GM19351 (cell line): ENCODE results near the gene HERC2.

ENCODE experiments used
- ATAC-seq: cut with Tn5 transposase; IDR thresholded peaks from one replicate; pipeline ENCODE4 v1.9.1; 2021; ENCODE audit warnings: mild to moderate bottlenecking, moderate library complexity; ENCODE audit not compliant: unreplicated experiment

The HERC2 gene

DNA sequence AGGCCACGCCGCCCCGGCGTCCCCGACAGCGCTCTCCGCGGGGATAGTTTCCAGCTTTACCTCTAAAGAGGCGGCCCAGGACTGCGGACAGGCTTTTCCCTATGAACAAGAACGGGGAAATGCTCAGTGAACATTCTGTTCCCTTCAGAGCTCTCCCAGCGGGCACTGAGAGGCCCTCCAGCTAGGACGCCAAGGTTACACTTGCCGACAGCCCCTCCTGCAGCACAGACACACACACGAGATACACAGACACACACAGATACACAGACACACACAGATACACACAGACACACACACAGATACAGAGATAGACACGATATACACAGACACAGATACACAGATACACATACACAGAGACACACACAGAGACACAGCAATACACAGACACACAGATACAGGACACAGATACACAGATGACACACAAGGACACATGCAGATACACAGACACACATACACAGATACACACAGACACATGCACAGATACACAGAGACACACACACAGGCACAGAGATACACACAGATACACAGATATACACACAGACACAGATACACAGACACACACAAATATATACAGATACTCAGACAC is 222.3 kb downstream of the HERC2 start:
- no peak for ATAC-seq

DNA sequence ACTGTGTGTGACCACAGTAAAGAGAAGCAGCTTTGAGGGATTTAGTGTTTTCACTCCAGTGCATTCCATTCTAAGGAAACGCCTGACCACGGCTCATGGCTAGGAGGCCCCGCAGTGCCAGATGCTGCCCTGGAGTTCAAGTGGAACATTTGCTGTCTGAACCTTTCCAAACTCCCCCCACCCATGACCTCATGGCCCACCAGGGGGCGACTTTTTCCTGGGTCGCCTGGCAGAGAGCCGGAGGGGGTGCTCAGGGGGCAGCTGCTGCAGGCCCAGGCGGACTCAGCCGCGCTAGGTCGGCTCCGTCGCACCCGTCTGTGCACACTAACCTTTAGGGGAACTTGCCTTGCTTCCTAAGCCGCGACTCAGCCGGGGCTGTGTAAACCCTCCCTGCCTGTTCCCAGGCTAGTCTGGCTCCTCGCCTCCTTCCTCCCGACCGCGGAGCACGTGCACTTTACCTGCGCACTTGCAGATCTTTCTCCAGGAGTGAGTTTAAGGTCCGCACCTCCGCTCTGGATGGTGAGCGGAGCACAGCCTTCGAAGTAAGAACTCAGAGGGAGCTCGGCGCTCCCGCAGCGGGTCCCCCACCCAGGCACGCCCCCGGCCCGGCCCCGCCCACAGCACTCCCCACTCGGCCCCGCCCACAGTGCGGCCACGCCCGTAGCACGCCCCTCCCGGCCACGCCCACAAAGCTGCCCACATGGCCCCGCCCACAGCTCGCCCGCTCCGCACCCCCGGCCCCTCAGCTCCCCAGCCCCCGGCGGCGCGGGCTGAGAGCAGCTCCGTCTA is 223.0 kb downstream of the HERC2 start, which contains the start of gene OCA2:
Gene OCA2, minus strand, starts transcription at position 550 of the 789 bp plus-strand sequence. CDS start 17,441 bp downstream, outside the sequence.
- no peak for ATAC-seq

DNA sequence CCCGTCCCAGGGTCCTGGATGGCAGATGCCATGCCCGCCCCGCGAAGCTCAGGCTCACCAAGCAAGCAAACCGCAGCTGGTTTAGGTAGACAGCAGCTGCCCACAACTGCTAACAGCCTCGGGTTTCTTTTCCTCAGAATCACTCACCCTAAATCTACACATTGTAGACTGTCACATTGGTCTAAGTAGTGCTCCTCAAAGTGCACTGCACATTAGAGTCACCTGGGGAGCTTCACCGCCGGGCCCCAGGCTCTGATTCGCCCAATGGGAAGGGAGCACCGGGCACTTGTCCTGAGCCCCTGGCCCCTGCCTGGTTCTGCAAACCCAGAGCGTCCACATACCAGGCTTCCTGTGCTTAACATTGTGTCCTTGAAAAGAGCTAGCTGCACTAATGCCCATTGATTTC is 223.6 kb downstream of the HERC2 start:
- no peak for ATAC-seq

DNA sequence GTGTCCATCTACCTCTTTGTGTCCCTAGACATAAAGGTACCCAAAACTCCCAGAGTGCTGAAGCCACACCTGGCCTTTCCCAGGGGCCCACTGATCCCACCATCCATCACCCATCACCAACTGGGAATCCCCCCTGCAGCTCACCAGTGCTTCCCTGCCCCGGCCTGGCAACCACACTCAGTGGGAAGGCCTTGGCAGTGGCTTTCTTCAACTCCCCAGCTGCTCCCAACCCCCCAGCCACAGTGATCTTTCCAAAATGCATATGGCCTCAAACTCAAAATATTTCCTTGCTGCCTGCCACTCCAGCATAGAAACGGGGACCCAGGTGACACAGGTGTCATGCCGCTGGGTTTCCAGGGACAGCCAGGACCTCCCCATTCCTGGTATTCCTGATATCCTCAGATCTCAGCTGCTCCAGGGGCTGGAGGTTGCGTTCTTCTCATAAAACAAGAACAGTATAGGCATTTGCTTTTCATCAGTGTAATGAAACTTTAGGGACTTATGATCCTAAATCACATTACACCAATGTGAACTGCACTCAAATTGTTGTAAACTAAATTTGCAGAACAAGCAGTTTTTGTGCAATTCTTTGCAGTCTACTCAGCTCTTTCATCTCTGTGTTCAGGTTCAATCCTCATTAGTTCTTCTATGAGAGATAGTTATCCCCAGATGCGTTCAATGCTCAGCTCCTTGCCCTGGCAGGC is 224.2 kb downstream of the HERC2 start:
- no peak for ATAC-seq

DNA sequence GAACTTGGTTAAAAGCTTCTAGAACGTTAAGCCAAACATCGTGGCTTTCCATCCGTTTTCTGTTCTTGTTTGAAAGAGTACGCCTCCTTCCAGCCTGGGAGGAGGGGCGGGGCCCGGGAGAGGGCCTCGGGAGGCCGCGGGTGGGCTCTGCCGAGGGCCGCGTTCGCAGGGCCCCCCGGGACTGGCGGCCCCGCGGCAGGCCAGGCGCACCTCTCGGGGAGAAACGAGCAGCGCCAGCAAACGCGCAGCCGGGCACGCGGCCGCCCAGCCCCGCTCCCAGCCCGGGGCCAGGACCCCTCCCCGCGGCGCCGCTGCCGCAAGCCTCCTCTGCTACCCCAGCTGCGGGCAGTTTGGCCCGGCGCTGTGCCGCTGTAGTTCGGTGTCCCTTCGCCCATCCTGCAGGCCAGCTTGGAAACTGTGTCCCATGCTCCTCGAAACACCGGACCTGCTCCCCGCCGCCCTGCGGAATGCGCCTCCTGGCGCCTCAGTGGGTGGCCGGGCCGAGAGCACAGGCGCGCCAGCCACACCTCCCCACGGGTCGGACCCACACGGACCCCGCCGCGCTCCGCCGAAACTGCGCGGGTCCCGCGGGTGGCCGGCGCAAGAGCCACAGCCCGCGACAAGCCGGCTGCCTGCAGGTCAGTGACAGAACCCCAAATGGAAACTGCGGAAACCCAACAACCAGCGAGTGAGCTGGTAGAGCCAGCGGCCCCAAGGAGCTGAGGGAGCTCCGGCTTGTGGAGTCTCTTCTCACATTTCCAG is 225.1 kb downstream of the HERC2 start:
- ATAC-seq = no peak

DNA sequence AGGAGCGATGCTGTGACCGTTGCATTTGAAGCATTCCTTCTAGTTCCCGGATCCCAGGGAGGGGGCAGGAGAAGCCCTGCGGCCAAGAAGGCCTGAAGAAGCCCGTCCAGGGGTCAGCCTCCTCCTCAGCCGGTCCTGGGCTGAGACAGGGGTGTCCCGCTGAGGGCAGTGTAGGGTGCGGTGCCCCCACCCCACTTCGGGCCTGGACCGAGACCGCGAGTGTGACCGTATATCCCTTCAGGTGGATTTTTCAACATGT is 225.6 kb downstream of the HERC2 start:
- no peak for ATAC-seq

DNA sequence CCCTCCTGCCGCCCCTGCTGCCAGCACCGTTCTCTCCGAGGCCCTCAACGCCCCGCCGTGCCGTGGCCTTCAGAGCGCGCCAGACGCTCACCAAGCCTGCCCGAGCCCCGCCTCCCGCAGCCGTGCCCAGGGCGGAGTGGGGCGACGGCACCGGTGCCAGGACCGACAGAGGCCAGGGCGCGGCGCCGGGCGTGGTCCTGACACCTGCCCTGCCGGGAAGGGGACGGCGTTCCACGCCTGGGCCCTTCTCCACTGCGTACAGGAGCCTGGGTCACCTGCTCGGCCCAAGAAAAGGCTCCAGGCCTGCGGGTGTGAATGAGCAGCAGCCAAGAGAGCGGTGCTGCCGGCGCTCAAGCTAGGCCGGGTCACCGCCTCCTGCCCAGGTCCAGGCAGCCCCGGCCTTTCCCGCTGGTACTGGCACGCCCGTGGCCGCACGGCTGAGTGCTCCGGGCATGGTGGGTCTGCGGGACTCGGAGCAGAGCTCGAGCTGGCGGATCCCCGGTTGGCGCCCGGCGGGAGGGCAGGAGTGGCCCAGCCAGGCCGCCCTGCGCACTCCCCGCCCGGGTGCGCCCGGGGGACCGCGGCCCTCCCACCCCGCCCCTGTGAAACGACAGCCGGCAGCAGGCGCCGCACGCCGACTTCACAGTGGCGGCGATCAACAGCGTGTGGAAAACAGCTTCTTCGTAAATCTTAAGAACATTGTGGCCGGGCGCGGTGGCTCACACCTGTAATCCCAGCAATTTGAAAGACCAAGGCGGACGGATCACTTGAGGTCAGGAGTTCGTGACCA is 227.1 kb downstream of the HERC2 start:
- ATAC-seq = no peak

DNA sequence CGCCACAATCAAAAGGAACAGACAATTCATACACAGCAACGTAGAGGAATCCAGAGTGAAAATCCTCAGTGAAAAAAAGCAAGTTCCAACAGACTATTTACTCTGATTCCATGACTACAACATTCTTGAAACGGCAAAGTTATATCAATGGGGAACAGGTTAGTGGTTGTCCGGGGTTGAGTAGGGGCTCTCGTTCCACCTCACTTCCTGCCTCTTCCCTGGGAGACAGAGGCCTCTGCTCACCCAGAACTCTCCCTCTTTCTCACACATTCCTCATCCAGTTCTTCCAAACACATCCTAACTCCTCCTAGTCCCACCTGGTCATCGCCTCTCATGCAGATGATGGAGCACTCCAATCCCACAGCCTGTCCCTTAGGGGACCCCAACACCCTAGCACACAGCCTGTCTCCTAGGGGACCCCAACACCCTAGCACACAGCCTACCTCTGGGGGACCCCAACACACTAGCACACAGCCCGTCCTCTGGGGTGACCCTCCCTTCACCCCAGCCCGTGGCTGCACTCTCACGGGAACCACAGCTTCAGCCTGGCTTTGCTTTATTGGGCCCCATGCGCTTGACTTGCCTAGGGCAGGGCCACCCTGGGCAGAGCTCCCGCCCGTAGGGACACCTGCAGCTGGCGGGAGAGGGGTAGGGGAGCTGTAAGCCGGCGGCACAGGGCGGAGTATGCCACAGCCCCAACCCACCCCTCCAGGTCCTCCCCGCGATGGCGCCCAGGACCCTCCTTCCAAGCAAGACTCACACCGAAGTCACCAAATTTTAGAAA is 228.0 kb downstream of the HERC2 start:
- ATAC-seq = no peak

DNA sequence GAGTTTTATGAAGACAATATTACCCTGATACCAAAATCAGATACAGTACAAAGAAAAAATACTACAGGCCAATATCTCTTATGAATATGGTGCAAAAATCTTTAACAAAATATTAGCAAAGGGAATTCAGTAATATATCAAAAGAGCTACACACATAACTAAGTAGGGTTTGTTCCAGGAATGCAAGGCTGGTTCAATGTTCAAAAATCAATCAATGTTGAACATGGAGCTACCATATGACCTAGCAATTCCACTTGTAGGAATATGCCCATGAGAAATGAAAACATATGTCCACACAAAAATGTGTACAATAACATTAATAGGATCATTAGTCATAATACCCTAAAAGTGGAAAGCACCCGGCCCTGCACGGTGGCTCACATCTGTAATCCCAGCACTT is 230.7 kb downstream of the HERC2 start:
- ATAC-seq = no peak

DNA sequence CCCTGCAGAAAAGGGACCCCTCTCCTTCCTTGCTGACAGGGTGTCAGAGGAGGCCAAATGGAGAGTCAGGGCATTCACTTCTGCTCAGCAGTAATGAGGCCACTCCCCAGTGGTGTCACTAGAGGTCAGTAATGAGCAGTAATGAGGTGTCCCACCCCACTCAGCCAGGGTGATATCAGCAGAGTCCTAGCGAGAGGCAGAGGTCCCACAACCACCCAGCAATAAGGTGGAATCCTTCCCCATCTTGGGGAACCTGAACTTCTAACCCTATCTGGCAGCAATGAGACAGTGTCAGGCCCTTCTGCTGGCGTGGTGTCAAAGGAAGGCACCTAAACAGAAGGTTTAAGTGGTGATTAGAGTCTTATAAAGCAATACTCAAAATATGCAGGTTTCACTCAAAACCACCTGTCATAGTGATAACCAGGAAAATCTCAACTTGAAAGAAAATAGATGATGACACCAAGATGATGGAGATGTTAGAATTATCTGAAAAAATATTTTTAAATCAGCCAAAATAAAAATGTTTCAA is 235.7 kb downstream of the HERC2 start:
- peak; percentile 98 for ATAC-seq

DNA sequence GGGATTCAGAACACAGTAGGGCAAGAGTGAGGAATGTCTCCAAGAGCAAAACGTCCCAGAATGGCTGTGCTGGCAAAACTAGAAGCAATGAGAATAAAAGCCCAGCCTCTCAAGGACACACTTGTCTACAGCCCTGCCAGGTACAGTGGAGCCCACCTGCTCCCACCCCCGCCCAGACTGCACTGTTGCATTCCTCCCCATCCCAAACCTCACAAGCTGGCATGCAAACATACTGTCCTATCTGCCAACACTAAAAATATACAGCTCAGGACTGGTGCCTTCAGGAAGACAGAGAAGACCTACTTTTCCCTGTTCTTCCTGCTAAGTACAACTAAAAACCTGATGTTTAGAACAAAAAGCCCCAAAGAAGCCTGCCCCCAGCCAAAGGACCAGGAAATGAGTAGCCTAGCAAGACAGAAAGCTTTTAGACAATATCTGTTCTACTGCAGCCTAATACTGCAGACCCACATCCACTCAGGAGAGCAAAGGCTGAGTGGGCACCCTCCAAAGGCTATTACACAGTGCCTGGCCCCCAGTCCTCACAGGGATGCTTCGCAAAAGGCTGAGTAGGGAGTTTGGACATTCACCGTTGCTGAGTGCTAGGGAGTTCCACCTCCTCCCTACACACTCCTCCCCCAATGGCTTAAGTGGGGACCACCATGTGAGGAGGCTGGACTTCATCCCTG is 236.3 kb downstream of the HERC2 start:
- ATAC-seq = no peak

DNA sequence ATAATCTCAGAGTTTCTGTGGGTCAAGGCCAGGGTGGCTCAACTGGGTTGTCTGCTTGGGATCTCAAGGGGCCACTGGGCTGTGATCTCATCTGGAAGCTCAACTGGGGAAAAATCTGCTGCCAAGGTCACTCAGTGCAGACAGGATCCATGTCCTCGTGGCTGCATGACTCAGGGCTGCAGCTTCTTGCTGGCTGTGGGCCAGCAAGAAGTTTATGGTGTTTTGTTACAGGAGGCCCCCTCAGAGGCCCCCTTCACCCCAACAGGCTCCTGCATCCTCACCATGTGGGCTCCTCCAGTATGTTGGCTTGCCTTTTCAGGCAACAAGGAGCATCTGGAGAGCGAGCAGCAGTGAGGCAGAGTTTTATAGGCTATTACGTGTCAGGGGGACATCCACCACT is 237.4 kb downstream of the HERC2 start:
- no peak for ATAC-seq

DNA sequence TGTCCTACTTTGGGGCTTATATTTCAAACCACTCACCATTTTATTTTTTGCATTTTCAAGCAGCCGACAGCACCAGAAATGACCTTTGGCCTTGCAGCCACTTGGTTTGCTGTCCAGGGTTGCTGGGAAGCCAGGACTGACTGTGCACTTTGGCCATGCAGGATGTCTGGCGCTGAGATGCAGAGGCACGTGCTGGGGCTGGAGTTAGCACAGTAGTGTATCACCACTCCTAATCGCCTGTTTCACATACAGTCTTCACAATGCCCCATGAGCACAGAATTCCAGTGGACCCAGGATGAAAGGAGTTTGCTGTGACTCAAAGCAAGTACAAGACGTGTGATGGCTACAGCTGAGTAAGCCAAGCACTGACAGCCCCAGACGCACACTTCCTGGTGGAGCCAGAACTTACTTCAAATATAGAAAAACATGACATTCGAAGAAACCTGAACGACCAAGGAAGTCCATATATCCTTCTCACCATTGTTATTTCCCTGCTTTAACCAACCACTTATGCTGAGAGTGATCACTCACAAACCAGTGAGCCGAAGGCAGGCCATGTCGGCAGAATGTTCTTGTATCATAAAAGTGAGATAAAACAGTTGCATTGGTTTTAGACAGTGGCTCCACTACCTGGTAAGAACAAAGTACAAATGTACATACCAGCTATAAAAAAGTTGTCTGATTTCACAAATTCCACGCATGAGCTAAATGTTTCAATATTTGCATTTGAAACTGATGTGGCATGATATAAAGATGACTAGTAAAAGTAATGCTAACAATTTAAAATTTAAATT is 238.9 kb downstream of the HERC2 start:
- no peak for ATAC-seq

DNA sequence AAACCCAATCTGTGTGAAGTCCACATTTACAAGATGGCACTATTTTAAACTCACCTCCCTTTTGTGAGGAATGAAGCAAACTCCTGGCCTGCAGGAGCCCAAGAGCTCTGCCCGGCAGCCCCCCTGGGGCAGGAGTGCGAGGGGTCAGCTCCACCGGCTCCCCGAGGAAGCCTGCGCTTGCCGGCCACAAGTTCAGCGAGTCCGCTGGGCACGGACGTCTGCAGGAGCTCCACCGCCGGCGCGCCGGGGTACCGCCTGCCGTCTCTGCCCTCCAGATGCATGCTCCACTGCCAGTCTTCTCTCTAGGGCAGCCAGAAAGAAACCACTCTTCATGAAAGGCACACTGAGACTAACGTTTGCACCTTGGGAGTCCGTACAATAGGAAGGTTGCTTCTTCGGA is 240.4 kb downstream of the HERC2 start:
- ATAC-seq = no peak

DNA sequence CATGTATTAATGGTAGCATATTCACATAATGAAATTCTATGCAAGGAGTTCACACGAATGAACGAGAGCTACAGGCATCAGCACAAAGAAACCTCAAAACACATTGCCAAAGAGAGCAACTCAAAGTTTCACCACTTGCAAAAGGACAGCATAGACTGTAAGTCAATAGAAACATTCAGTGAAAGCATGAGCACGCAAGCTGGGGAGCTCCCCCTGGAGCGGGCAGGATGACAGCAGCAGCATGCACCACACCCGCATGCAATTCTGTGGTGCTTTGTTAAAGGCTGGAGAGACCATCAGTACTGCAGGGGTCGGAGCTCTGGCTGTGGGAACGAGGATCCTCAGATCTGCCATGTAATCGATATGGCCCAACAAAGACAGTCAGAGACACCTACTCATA is 241.6 kb downstream of the HERC2 start:
- ATAC-seq = no peak

DNA sequence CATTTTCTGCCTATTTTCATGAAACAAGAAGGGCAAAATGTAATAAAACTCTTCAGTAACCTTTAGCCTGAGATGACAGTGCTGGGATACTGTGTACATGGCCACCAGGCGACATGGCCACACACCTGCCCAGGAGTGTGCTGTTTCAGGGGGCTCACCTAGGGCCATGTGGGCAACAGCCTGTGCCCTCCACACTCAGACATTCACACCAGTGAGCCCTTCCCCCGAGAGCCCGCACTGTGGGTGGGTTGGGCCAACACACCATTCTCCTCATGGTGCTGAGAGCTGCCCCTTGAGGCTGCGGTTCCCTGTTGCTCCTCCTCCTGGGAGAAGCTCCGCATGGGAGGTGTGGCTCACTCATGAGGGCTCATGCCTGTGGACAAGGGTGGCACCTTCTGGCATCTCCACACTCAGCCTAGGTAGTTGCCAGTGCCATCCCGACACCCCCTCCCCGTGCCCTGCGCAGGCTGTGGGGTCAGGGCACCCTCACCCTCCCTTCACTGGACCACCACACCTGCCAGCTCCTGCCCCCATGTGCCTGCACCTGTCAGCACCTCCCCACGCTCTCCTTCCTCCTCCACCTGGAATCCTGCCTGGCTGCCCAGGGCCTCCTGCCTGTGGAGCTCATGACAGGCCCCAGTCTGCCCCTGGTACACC is 242.5 kb downstream of the HERC2 start:
- ATAC-seq = no peak

DNA sequence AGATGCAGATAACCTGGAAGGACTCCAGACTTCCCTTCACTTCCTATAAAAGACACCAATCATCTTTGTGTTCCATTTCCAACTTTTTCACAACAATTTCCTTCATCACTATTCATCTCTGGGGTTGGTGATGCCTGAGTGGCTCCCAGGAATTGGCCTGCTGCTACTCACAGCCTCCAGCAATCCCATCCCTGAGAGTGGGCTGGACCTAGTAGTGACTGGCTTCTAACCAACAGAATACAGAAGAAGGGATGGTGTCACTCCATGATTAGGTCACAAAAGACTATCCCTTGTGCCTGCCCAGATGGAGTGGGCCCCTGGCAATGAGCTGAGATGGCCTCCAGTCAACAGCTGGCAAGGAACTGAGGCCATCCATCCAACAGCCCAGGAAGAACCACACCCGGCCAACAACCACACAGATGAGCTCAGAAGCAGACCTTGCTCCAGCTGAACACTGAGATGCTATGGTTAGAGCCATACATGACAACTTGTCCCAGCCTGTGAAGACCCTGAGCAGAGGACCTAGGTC is 243.7 kb downstream of the HERC2 start:
- no peak for ATAC-seq

DNA sequence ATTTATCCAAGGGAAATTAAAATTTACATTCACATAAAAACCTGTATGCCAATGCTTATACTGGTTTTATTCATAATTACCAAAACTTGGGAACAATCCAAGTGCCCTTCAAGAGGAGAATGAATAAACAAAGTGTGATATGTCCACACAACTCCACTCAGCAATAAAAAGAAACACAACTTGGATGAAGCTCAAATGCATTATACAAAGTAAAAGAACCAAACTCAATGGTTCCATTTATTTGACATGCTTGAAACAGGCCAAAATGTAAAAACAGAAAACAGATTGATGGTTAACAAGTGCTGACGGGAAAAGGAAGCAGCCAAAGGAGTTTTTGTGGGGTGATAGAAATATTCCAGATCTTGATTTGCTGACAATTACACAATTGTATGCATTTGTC is 246.4 kb downstream of the HERC2 start:
- ATAC-seq = no peak
